ENCODE data around the gene CLSTN2. TPM values are rescaled to one million over a fixed set of nuclear protein-coding genes. Genes with fewer than 3 reads are reported as not detected.

CLSTN2 gene
- total RNA-seq, 1 experiment from 2014 or later: 0.68 TPM

- no peak overlapping the region for H2BK5ac ChIP-seq (ENCODE audit: insufficient read length, low read length)
- no peak overlapping the region for H3K18ac ChIP-seq (ENCODE audit: insufficient read length, low read depth, low read length)
- no peaks in the 10 kb centered on the region for H3K27me3 Mint-ChIP-seq (ENCODE audit: low read depth)
- no peak overlapping the region for H2BK12ac ChIP-seq (ENCODE audit: insufficient read length, low read depth, low read length)
- no CpG with 5 or more reads among the region's 1 CpG for WGBS (ENCODE audit: extremely low coverage, insufficient read length, low lambda C conversion rate)
- no peak overlapping the region for H4K91ac ChIP-seq (ENCODE audit: insufficient read length, low read depth, low read length)
- H4K5ac ChIP-seq (ENCODE audit: insufficient read length, low read depth, low read length): no peak overlapping the region
- H3K9me3 ChIP-seq (ENCODE audit: control insufficient read depth, low read depth, low read length): no peaks in the 10 kb centered on the region
- no peak for DNase-seq
- H3K27me3 ChIP-seq (ENCODE audit: insufficient read depth, low read length): no peaks in the 10 kb centered on the region
- H3K56ac ChIP-seq (ENCODE audit: insufficient read length, low read depth, low read length): no peak overlapping the region
- H3K4ac ChIP-seq (ENCODE audit: low read depth, low read length): no peak overlapping the region
- H4K20me1 ChIP-seq (ENCODE audit: control insufficient read depth, insufficient read depth, insufficient read length): no peaks in the 10 kb centered on the region
- H2BK15ac ChIP-seq (ENCODE audit: low read depth, low read length): no peak overlapping the region
- no peak overlapping the region for H3K27ac Mint-ChIP-seq
- H3K14ac ChIP-seq (ENCODE audit: insufficient read depth, low read length): no peak overlapping the region
- no peaks in the 10 kb centered on the region for H3K79me1 ChIP-seq (ENCODE audit: insufficient read depth, low read depth, low read length, poor library complexity, severe bottlenecking)
- no peak overlapping the region for H2BK20ac ChIP-seq (ENCODE audit: low read depth, low read length, poor library complexity, severe bottlenecking)
- H2BK120ac ChIP-seq (ENCODE audit: low read depth, low read length, poor library complexity, severe bottlenecking): no peak overlapping the region
- H3K4me1 Mint-ChIP-seq: peaks cover 11% of the 10 kb centered on the region in 2 experiments
- TF ChIP-seq CTCF (conservative IDR thresholded peaks at IDR 0.05): no peak
- no peak overlapping the region for H4K8ac ChIP-seq (replicated peaks; ENCODE audit: insufficient read length, low read depth, low read length)
- H3K27ac ChIP-seq (ENCODE audit: insufficient read length, low read depth, low read length): no peak overlapping the region
- H3K36me3 Mint-ChIP-seq (ENCODE audit: insufficient read depth in 1 of 3, low read depth in 3 of 3): no peaks in the 10 kb centered on the region; a peak in 1 of 7 replicates
- H3T11ph ChIP-seq (ENCODE audit: low read length): no peak overlapping the region
- no peak overlapping the region for H3K4me2 ChIP-seq (ENCODE audit: insufficient read depth, insufficient read length, low read length)
- H3K9ac ChIP-seq (ENCODE audit: extremely low read depth, insufficient read length, low read length): no peak overlapping the region
- H3K23me2 ChIP-seq (ENCODE audit: insufficient read length, low read depth, low read length, poor library complexity, severe bottlenecking): no peaks in the 10 kb centered on the region
- H3K4me1 ChIP-seq (ENCODE audit: insufficient read depth, low read length): 0 out of 2 replicates have a peak, but pooled peaks cover 4% of the 10 kb centered on the region
- no peaks in the 10 kb centered on the region for H3K79me2 ChIP-seq (ENCODE audit: insufficient read depth, low read length)
- H2AK5ac ChIP-seq (ENCODE audit: insufficient read length, low read length): no peak overlapping the region
- no peaks in the 10 kb centered on the region for H3K9me3 Mint-ChIP-seq
- no peak overlapping the region for H3K23ac ChIP-seq (ENCODE audit: insufficient read length, low read depth, low read length)
- H2AFZ ChIP-seq (ENCODE audit: low read length): no peak overlapping the region
- no peak overlapping the region for H3K4me3 Mint-ChIP-seq
These were observed 308.6 kb downstream of the CLSTN2 start for GRCh38 chr3:140243575-140243974.

Data from H9 (cell line).